ENCODE results near the gene ZBTB17. TPM values are rescaled to one million over a fixed set of nuclear protein-coding genes. Genes with fewer than 3 reads are reported as not detected.

ZBTB17 gene
- total RNA-seq, 1 donor from 2014 or later, result 56.5 TPM

- intact Hi-C loops (cut with micrococcal nuclease), result no loop called here
These were observed 13.1 kb downstream of the ZBTB17 start for GRCh38 chr1:15962671-15963362.

- intact Hi-C loops (cut with micrococcal nuclease), result no loop called here
These were observed 13.7 kb downstream of the ZBTB17 start for GRCh38 chr1:15962176-15962575.

DNA sequence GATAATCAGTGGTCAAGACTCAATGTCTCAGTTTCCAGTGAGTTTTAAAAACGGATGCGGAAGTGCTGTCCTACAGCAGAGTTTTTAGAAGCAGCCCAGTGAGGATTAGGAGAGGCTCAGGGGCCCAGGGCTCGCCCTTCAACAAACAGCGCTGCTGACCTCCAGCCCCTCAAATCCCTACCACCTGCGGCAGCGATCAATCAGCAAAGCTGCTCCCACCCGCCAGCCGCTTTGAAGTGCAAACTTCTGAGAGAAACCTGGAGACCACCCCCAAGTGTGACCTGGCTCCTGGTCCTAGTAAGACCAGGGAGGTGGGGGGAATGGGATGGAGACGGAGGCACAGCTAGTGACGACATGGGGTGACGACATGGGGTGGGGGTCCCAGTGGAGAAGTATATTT is 14.4 kb downstream of the ZBTB17 start:
- intact Hi-C loops (cut with micrococcal nuclease), result no loop called here

- intact Hi-C loops (cut with micrococcal nuclease), result no loop called here
These were observed 15.1 kb downstream of the ZBTB17 start for GRCh38 chr1:15960808-15961207.

- intact Hi-C loops (cut with micrococcal nuclease), result no loop called here
These were observed 16.0 kb downstream of the ZBTB17 start for GRCh38 chr1:15959827-15960446.

- intact Hi-C loops (cut with micrococcal nuclease), result no loop called here
These were observed 16.5 kb downstream of the ZBTB17 start for GRCh38 chr1:15959424-15959823.

GRCh38 chr1:15958793-15959192 is 17.1 kb downstream of the ZBTB17 start:
- intact Hi-C loops (cut with micrococcal nuclease), result no loop called here

GRCh38 chr1:15958111-15958510 is 17.8 kb downstream of the ZBTB17 start:
- intact Hi-C loops (cut with micrococcal nuclease), result no loop called here

DNA sequence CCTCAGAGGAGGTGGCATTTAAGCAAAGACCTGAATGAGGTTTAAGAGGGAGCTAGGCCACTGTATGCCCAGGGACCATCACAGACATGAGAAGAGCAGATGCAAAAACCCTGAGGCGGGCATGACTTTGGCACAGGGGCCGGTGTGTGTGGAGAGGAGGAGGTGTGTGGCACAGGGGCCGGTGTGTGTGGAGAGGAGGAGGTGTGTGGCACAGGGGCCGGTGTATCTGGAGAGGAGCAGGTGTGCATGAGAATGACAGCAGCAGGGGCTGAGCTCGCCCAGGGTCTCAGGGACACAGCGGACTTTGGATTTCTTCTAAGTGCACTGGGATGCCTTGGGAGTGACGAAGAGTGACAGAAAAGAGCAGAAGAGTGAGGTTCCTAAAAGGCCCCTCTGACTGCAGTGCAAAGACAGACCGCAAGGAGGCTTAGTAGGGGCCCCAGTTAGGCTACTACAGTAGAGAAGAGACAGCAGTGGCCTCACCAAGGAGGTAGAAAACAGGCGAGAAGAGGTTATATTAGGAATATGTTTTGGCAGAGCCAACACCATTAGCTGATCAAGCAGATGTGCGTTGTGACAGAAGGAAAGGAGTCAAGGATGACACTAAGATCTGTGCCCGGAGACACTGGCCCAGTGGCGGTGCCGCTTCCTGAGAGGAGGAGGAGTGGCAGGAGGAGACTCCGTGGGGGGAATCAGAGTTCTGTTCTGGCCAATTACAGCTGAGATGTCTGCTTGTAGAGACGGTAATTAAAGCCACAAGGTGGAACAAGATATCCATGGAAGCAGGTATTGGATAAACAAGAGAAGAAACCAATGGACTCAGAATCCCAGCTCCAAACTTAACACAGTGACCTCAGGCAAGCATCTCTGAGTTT is 18.4 kb downstream of the ZBTB17 start:
- intact Hi-C loops (cut with micrococcal nuclease), result no loop called here

GRCh38 chr1:15956150-15956549 is 19.8 kb downstream of the ZBTB17 start:
- intact Hi-C loops (cut with micrococcal nuclease), result no loop called here

GRCh38 chr1:15955552-15955951 is 20.3 kb downstream of the ZBTB17 start:
- intact Hi-C loops (cut with micrococcal nuclease), result no loop called here

DNA sequence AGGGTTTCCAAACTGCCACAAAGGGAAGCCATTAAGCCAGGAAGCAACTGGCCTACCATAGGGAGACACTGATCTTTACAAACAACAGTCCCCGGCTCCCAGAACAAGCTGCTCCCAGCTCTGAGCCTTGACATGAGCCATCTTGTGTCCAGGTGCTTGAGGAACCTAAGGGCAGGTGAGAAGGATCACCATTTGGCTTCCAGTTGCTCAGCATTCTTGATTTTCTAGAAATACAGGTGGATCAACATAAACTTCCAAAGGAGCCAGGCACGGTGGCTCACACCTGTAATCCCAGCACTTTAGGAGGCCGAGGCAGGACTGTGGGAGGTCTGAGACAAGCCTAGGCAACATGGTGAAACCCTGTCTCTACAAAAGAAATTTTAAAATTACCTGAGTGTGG is 21.6 kb downstream of the ZBTB17 start:
- intact Hi-C loops (cut with micrococcal nuclease), result no loop called here

DNA sequence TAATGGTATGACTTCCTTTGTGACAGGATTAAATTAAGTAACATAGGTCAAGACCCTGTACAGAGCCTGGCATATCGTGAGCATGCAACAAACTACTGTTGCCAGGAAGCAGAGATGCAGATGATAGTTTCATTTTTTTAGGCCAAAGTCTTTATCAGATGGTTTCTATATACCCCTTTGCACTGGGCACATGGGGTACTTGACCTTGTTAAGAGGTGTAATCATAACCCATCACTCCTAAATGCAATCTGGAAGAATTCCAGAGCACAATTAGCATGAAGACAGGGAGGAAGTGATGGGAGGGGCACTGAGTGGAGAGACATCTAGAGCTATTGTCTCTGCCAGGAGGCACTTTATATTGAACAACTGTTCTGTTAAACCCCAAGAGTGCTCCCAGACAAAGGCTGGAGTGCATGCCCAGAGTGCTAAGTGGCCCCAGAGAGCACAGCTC is 22.1 kb downstream of the ZBTB17 start:
- intact Hi-C loops (cut with micrococcal nuclease), result loop anchor here (1.0 kb wide), 1 partner anchor 12 kb away; no protein-coding TSS in a partner anchor

DNA sequence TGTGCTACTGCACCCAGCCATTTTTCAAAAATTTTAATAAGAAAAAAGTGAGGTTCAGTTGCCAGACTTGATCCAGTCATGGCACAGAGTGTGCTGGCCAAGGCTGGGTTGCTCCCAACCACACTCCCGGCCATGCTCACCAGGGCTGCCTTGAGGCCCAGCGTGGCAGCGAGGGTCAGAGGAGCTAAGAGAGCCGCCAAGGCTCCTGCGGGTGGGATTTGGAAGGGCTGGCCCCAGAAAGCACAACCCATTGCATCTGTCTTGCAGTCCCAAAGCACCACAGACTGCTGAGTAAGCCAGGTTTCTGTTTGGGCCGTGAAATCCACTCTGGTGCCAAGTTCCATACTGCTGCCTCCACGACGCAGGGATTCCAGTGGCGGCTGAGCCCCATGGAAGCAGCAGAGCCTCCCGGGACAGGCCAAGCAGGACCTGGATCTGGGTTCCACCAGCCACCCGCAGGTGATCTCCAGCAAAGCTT is 22.6 kb downstream of the ZBTB17 start:
- intact Hi-C loops (cut with micrococcal nuclease), result loop anchor here (1.0 kb wide), 1 partner anchor 13 kb away; no protein-coding TSS in a partner anchor

- intact Hi-C loops (cut with micrococcal nuclease), result loop anchor here (1.0 kb wide), 1 partner anchor 14 kb away; no protein-coding TSS in a partner anchor
These were observed 23.3 kb downstream of the ZBTB17 start for GRCh38 chr1:15952317-15953258.

- intact Hi-C loops (cut with micrococcal nuclease), result loop anchor here (1.0 kb wide), 1 partner anchor 25 kb away; the partner anchor contains the start of gene ZBTB17
These were observed 24.4 kb downstream of the ZBTB17 start for GRCh38 chr1:15951341-15952153.

- intact Hi-C loops (cut with micrococcal nuclease), result loop anchor here (1.0 kb wide), 1 partner anchor 25 kb away; the partner anchor contains the start of gene ZBTB17
These were observed 25.1 kb downstream of the ZBTB17 start for GRCh38 chr1:15950763-15951295.

DNA sequence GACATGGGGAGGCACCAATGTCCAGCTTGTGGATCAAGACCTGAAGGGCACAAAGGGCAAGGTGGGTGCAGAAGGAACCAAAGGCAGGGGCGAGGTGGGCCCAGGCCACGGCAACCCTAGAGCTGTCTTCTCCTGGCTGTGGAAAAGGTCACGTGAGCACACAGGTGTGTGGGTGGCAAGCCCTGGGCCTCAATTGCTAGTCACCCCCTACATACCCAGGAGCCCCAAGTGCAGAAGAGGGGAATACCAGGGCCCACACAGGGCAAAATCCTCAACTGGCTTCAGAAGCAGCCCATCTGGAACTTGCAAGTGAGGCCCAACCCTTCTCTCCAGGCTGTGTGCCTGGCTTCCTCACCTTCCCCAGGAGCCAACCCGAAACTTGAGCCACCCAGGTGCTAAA is 25.6 kb downstream of the ZBTB17 start:
- intact Hi-C loops (cut with micrococcal nuclease), result no loop called here

Data from T-helper 1 cell treated with Interleukin-12 subunit alpha and Interleukin-12 subunit beta and Interleukin-4 antibody, amounts not matched to agents 30 ng/mL and 1 ng/mL, for 36 hours (primary cell).